ENCODE results near the gene ADRA1B.
"Not testable (repeated sequence)": the region's sequence is repeated elsewhere in the genome, so short reads cannot be mapped to it uniquely, and the experiment has no call there.

ADRA1B gene

DNA sequence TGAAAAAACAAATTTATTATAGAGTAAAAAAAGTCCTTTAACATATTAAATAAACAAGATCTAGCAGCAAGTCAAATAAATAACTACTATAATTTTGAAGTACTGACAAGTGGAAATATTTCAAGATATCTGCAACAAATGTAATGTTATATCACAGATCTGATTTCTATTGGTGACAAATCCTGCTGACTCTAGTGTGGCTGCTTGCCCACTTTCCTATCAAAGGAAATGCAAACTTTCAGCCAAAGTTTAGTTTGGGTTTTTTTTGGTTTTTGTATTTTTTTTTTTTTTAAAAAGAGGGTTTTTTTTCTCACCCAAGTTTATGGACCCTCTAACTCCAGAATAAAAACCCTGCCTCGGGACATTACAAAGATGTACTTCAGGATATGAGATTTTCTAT is 12.9 kb downstream of the ADRA1B start:
- DNase-seq (ENCODE audit: low spot score): no peak

DNA sequence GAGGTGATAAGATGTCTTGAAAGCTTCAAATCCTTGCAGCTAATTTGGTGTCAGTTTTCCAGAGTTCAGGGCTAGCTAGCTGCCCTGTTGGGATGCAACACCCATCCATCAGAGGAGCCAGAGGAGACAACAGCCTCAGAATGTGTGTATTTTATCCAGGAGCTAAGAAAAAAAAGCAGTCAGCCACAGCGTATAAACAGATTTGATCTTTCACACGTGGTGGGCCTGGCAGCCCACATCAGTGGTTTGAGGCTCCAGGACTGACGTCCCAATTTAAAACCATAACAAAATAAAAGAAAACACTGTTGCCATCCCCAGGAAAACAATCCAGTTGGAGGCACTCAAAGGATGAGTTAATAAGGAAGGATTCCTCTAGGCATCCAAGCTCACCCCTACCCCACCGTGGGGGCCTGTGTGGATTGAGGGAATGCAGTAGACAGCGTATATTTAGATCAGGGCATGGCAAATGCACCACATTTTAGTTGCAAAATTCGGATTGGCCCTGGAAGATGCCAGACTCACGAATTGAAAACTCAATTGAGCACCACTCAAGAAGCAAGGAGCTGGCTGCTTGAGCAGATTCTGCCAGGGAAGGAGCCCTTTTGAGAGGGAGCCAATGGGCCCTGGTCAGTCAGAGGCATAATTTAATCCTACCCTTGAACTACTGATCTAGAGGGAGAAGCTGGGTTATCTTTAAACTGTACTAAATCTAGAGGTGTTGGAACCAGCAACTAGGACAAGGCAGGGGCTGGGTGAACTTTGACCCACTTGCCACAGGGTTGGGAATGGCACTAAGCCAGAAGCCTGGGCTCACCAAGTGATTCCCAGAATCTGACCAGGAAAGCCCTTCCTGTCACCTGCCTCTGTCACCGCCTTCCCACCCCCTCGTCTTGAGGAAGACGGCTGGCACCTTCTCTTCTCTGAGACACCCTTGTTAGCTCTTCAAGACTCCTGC is 17.5 kb downstream of the ADRA1B start:
- no peak for DNase-seq (ENCODE audit: low spot score)

GRCh38 chr5:159935946-159936345 is 19.7 kb downstream of the ADRA1B start:
- DNase-seq (ENCODE audit: low spot score): peak; percentile 42

DNA sequence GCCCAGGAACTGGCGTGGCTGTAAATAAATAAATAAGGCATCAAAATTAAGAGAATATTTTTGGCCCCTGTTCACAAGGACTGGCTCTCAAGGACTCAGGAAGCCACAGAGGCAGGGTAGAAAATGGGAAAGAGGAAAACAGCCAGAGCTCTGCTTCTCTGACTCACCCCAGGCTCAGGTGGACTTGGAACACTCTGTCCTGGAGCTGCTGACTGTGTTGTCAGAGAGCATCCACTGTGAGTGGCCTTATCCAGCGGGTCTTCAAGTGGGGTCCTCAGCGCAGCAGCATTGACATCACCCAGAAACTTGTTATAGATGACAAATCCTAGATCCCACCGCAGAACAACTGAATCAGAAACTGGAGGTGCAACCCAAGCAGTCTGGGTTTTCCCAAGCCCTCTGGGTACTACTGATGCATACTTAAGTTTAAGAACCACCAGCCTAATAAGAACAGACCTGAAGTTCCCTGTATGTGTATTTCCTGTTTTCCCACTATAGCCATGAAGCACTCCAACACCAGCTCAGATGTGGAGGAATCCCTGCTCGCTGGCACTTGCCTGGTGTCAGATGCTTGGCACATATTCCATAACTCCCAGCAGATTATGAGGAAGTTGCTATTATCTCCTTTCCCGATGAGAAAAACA is 20.5 kb downstream of the ADRA1B start:
- peak; percentile 28 for DNase-seq (ENCODE audit: low spot score)

DNA sequence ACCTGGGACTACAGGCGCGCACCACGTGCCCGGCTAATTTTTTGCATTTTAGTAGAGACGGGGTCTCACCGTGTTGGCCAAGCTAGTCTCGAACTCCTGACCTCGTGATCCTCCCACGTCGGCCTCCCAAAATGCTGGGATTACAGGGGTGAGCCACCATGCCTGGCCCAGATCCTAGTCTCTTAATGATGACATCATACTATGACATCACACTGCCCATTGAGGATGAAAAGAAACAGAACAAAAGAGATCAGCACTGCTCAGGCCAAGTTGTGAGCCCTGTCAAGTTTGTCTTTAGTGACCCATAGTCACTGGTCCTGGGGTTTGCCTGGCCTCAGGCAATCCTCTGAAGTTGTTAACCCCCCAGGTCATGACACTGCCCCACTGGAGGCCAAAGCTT is 21.3 kb downstream of the ADRA1B start:
- no peak for DNase-seq (ENCODE audit: low spot score)

- DNase-seq (ENCODE audit: low spot score): no peak
These were observed 27.0 kb downstream of the ADRA1B start for GRCh38 chr5:159943326-159943725.

GRCh38 chr5:159944056-159944600 is 27.8 kb downstream of the ADRA1B start:
- DNase-seq (ENCODE audit: low spot score): no peak

DNA sequence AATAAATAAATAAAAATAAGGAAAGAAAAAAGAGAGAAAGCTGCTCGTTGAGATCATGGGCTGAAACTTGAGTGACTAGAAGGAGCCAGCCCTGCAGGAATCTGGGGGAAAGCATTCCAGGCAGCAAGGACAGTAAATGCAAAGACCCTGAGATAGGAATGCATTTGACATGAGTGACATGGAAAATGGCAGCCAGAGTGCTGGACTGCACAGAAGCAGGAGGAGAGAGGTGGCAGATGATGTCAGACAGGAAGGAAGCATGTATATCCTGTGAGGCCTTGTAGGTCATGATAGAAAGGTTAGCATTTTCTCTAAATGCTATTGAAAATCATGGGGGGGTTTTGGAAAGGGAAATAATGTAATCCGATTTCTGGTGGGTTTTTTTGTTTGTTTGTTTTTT is 29.1 kb downstream of the ADRA1B start:
- DNase-seq (ENCODE audit: low spot score): no peak

DNA sequence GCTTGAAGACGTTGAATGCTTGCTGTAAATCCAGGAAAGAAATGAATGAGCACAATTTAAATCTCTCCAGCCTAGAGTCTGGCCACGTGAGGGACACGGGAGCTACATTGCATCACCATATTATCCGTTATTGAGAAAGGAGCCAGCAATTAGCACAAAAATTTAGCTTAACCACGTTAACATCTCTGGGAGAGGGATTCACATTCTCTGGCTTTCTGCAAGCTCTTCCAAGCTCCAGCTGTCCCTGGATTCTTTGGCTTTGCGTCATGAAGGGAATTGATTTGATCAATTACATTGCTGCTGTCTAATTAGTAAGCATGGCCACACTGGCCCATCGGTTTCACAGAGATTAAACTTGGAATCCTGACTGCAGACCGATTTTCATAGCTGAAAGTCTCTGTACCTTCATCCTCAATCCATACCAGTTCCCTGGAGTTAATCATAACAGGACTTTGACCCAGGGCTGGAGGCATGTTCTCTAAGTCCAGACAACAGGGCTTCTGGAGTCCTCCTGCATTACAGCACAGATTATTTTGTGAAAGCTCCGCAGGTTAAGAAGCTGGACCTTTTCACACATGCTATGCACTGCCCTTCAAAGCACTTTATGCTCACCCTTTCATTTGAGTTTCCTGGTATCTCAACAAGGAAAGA is 31.6 kb downstream of the ADRA1B start:
- peak; percentile 37 for DNase-seq (ENCODE audit: low spot score)

DNA sequence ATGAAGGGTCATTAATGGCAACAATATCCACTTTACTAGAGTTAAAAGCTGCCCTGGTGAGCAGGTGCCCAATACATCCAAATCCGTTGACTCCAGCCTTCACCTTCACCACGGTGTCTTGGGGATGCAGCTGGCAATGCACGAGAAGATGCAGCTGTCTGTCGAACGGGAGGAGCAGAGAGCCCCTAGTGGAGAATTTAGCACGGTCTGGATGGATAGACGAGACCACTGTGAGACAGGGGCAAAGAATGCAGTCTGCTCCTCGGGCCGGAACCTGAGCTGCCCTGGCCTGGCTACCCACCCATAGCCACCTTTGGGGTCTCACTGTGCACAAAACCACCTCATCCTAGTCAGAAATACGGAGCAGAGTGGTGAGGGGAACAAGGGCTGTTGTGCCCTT is 35.1 kb downstream of the ADRA1B start:
- DNase-seq (ENCODE audit: low spot score): no peak

DNA sequence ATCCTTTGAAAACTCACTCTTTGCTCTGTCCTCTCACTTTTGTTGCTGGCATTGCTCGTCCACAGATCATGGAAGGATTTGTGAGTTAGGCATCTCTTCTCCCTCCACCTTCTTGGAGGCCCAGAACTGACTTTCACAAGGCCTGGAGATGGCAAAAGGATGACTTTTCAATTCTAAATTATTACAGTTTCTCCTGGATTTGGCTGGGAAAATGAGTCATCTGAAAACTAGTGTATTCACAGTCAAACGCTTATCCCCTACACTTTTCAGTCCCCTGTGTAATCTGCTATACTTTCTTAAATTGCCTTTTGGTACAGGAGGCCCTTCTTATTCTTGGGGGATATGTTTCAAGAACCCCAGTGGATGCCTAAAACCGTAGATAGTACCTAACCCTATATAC is 35.6 kb downstream of the ADRA1B start:
- no peak for DNase-seq (ENCODE audit: low spot score)

GRCh38 chr5:159953609-159954008 is 37.3 kb downstream of the ADRA1B start:
- DNase-seq (ENCODE audit: low spot score): no peak

- peak; percentile 74 for DNase-seq (ENCODE audit: low spot score)
These were observed 38.9 kb downstream of the ADRA1B start for GRCh38 chr5:159955056-159955624.

DNA sequence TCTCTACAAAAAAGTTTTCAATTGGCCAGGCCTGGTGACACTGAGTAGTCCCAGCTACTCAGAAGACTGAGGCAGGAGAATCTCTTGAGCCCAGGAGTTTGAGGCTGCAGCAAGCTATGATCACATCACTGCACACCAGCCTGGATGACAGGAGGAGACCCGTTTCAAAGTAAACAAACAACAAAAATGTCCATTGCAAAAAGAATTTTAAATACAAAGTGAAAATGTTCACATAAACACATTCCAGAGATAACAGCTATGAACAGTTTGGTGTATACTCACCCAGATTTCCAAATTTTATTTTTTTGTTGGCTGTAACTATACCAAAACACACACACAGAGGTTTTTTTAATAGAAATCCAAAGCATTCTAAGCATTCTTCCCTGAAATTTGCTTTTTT is 39.8 kb downstream of the ADRA1B start:
- DNase-seq (ENCODE audit: low spot score): no peak

DNA sequence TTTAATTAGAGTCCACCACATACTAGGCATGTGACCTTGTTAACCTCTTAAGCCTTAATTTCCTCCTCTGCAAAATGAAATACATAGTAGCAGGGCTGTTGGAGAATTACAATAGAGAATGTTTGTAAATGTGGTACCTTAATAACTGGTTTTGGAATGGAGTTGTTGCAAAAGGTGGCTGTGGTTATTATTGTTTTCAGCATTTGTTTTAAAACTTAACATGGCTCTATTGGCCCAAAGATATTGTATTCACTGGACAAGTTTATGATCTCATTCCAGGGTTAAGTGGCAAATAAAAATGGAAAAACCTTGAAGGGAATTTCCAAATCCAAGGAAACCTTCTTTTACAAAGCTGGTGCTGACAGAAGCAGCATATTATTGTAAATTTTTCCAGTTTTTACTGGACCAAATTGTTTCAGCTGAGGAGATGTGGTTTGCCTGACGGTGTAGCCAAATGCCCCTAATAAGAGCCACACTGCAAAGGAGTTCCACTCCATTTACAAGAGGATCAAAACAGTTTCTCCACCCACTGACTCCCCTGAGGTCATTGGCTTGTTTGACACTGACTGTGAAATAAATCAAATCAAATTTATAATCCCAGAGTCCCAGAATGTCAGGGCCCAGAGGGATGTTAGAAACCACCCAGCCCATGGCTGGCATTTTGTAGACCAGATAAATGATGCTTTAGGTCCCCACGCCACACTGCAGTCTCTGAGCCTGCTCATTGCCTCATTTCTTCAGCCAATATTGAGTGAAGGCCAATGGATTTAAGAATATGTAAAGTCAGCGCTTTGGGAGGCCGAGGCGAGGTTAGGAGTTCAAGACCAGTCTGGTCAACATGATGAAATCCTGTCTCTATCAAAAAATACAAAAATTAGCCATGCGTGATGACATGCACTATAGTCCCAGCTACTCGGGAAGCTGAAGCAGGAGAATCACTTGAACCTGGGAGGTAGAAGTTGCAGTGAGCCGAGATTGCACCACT is 45.2 kb downstream of the ADRA1B start:
- DNase-seq (ENCODE audit: low spot score): no peak

DNA sequence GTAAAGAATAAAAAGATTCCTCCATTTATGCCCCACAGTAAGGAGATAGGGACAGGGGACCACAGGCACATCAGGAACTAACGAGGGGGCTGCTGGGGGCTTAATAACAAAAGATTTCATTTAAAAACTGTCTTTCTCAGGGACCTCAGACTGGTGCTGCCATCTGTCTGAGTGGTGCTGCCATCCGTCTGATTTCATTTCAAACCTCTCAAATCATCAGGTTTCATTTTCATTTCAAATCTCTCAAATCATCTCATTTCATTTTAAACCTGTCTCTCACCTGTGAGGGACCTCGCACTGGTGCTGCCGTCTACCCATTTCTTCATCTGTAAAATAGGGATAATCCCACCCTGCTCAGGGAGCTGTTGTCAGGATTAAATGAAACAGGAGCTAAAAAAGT is 45.9 kb downstream of the ADRA1B start:
- DNase-seq (ENCODE audit: low spot score): no peak

- no peak for DNase-seq (ENCODE audit: low spot score)
These were observed 47.7 kb downstream of the ADRA1B start for GRCh38 chr5:159963935-159964334.

DNA sequence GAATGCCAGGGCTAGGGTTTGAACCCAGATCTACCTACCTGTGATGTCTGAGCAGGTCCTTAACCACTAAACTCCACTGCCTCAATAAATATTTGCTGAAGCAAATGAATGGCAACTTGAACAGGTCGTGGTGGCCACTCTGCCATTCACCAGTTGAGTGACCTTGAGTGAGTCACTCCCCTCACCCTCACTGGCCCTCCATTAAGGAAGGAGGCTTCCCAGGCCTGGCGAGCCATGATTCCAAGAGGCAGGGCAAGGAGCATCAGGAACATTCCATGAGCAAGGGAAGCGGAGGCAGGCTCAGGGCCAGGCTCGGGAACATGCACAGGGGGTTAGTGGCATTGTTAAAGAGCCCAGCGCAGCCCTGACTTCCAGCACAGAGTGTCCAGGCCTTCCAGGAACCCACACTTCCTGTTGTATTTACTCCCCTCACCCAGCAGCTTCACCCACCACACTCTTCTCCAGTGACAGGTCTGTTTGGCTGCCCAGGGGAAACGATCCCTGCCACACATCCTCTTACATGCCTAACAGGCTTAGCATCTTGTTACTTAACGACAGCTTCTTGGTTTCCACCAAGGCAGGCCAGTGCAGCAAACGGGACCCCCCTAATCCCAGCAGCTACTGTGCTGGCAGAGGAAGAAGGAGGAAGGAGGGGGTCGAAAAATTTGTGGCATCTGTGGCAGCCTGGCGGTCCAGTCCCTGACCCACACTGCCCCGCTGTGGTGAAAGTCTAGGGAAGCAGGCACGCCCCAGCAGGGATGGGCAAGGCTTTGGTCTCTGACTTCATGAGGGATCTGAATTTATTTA is 49.0 kb downstream of the ADRA1B start:
- DNase-seq (ENCODE audit: low spot score): peak; percentile 83

- not testable (repeated sequence) for DNase-seq (ENCODE audit: low spot score)
These were observed 49.5 kb downstream of the ADRA1B start for GRCh38 chr5:159965838-159966128.

DNA sequence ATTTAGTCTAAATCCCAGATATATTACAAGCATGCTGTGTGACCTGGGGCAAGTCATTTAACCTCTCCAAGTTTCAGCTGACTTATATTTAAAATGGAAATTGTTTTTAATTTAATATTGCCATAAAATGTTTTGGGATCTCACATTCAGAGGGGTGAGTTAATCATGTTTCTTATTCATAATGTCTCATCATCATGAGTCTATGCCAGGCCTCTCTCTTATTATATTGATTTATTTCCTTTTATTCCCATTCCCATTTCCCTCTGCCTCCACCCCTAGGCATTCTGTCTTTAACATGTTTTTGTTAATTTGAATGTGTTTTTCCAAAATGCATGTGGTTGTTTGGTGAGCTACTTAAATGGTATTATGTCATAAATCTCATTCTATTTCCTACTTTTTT is 53.7 kb downstream of the ADRA1B start:
- no peak for DNase-seq (ENCODE audit: low spot score)
